Natural killer cell (primary cell): Measurements from ENCODE around the gene FLVCR2. TPM values are rescaled to one million over a fixed set of nuclear protein-coding genes. Genes with fewer than 3 reads are reported as not detected.
A peak's percentile ranks its signal among the peaks of the same experiment; 100 is the strongest.

Experiments
- ATAC-seq, 3 donors: fragments of 150-1000 bp in 2 of 3; fragments of 200-7000 bp in 1 of 3; cut with Tn5 transposase; 1 replicate in 1 of 3; 2 replicates in 2 of 3; pipeline ENCODE4 v1.10.0; 2021; ENCODE audit warnings: mild to moderate bottlenecking in 2 of 3, moderate library complexity in 2 of 3
- DNase-seq, 2 donors: peaks; one replicate each; pipeline versions ENCODE4 v3.0.0 to v3.0.0-alpha.2; 2013 to 2021; ENCODE audit warnings: mixed read lengths in 1 of 2
- H3K27ac ChIP-seq: one replicate; pipeline ENCODE4 v1.5.1; 2013; ENCODE audit warnings: mild to moderate bottlenecking, low read length
- H3K27me3 ChIP-seq: one replicate; pipeline ENCODE4 v1.6.1; 2013; ENCODE audit warnings: low read length; ENCODE audit not compliant: control insufficient read depth, insufficient read depth
- H3K36me3 ChIP-seq: one replicate; pipeline ENCODE4 v1.6.1; 2013; ENCODE audit warnings: low read length; ENCODE audit not compliant: control insufficient read depth, insufficient read depth
- H3K4me1 ChIP-seq: one replicate; pipeline ENCODE4 v1.6.1; 2013; ENCODE audit warnings: low read length; ENCODE audit not compliant: control insufficient read depth, insufficient read depth
- H3K4me3 ChIP-seq: one replicate; pipeline ENCODE4 v1.5.1; 2013; ENCODE audit warnings: low read length
- H3K9me3 ChIP-seq: one replicate; pipeline ENCODE4 v1.6.1; 2013; ENCODE audit warnings: low read length; ENCODE audit not compliant: control insufficient read depth, insufficient read depth
- H3K27ac Mint-ChIP-seq, 2 donors: one replicate each; pipeline ENCODE4 v1.8.0; 2022; ENCODE audit warnings: mild to moderate bottlenecking in 2 of 2, mixed read lengths in 2 of 2, moderate library complexity in 1 of 2
- H3K27me3 Mint-ChIP-seq, 2 donors: one replicate each; pipeline ENCODE4 v1.8.0; 2022; ENCODE audit warnings: low read depth in 2 of 2, mixed read lengths in 2 of 2
- H3K36me3 Mint-ChIP-seq: one replicate; pipeline ENCODE4 v1.8.0; 2022; ENCODE audit warnings: mixed read lengths
- H3K4me1 Mint-ChIP-seq, 2 donors: one replicate each; pipeline ENCODE4 v1.8.0; 2022; ENCODE audit warnings: mixed read lengths in 2 of 2
- H3K4me3 Mint-ChIP-seq: one replicate; pipeline ENCODE4 v1.8.0; 2022; ENCODE audit warnings: mild to moderate bottlenecking, moderate library complexity, mixed read lengths
- H3K9me3 Mint-ChIP-seq, 2 donors: one replicate each; pipeline ENCODE4 v1.8.0; 2022; ENCODE audit warnings: mixed read lengths in 2 of 2
- WGBS: methylation state at CpG from one replicate; pipeline ENCODE4 v1.1.7; 2013; ENCODE audit warnings: missing lambda C conversion rate; ENCODE audit not compliant: insufficient coverage; 5-methylcytosine and 5-hydroxymethylcytosine counted together
- intact Hi-C: fragments of 100-400 bp; cut with micrococcal nuclease; formaldehyde crosslinking; loops from one replicate; pipeline ENCODE4 v1.14.2; 2022
- total RNA-seq, 4 donors: library from RNA; stranded (reverse); fragments of 120-200 nt in 1 of 4; gene quantifications; one replicate each; pipeline versions ENCODE4 v1.2.3 to v1.2.4, GENCODE V29; 2013 to 2022
- TF ChIP-seq, protein P1 (sequence below): fragments of 200-600 bp; IDR thresholded peaks from one replicate; pipeline ENCODE4 v1.8.0; 2022; ENCODE audit warnings: antibody characterized with exemption

Gene FLVCR2
- total RNA-seq, 3 donors from 2014 or later (not counting 1 experiment from before 2014, with no cell fraction given), result 1.4 to 4.8 (median 2.1) TPM

DNA sequence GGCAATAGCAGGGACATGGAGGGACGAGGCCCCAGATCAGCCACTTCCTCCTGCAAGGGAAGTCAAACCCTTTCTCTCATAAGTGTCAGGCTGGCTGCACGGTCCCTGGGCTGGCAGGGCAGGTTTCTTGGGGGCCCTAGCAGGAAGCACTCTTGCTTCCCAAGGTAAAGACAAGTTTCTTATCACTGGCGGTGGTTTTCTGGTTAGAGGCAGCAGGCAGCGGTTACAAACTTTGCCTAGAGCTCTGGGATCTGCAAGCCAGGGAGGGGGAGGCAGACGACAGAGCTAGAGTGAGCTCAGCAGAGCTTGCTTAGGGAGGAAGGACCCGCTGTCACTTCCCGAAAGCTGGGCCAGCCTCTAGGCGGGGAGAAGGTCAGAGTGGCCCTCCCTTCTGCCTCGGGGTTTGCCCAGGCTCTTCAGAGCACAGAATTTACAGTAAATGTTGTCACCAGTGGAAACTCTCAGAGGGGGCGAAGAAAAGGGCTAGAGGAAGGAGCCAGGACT, 35.8 kb upstream of the FLVCR2 start:
- Histone ChIP-seq H3K4me1 (peaks cover 51% of the 10 kb centered on the region), H3K27ac (peak overlapping the region; percentile 86), H3K9me3 (no peaks in the 10 kb centered on the region), H3K36me3 (peaks cover 12% of the 10 kb centered on the region), H3K27me3 (no peaks in the 10 kb centered on the region), H3K4me3 (no peak overlapping the region)
- no peaks in the 10 kb centered on the region for H3K36me3 Mint-ChIP-seq
- H3K27ac Mint-ChIP-seq, result peak overlapping the region; percentile 94 to 98
- TF ChIP-seq, protein P1, sequence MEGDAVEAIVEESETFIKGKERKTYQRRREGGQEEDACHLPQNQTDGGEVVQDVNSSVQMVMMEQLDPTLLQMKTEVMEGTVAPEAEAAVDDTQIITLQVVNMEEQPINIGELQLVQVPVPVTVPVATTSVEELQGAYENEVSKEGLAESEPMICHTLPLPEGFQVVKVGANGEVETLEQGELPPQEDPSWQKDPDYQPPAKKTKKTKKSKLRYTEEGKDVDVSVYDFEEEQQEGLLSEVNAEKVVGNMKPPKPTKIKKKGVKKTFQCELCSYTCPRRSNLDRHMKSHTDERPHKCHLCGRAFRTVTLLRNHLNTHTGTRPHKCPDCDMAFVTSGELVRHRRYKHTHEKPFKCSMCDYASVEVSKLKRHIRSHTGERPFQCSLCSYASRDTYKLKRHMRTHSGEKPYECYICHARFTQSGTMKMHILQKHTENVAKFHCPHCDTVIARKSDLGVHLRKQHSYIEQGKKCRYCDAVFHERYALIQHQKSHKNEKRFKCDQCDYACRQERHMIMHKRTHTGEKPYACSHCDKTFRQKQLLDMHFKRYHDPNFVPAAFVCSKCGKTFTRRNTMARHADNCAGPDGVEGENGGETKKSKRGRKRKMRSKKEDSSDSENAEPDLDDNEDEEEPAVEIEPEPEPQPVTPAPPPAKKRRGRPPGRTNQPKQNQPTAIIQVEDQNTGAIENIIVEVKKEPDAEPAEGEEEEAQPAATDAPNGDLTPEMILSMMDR, result no peak
- WGBS, result 2% methylated on average over 10 of the region's 10 CpGs
- no peaks in the 10 kb centered on the region for H3K27me3 Mint-ChIP-seq
- no peaks in the 10 kb centered on the region for H3K9me3 Mint-ChIP-seq
- H3K4me3 Mint-ChIP-seq, result peak overlapping the region; percentile 80
- peak; percentile 95 to 96 (median 95) for ATAC-seq
- intact Hi-C loops, result loop anchor here (2.0 kb wide), 1 partner anchor 20 kb away; the partner anchor contains the start of gene BATF
- DNase-seq, result peak; percentile 61 to 89
- H3K4me1 Mint-ChIP-seq, result peaks cover 23 to 46% of the 10 kb centered on the region in 2 donors

DNA sequence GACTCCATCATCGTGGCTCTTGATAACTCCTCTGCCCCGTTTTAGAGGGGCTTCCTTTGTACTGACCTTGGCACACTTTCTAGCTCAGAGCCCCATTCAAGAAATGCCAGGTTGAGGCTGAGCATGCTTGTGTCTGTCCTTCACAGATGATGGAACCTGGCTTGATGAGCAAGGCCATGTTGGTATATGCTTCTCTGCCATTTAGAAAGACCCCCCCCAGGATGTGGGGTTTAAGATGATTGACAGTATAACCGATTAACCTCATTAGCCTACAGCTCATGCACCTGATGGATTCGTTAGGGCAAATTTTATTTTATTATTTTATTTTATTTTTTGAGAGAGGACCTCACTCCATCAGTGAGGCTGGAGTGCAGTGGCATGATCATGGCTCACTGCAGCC, 35.2 kb upstream of the FLVCR2 start:
- Histone ChIP-seq H3K36me3 (peaks cover 18% of the 10 kb centered on the region), H3K27me3 (no peaks in the 10 kb centered on the region), H3K4me1 (peaks cover 47% of the 10 kb centered on the region), H3K27ac (peak overlapping the region; percentile 86), H3K9me3 (no peaks in the 10 kb centered on the region), H3K4me3 (no peak overlapping the region)
- WGBS, result 0% methylated on average over 2 of the region's 4 CpGs
- no peaks in the 10 kb centered on the region for H3K9me3 Mint-ChIP-seq
- no peaks in the 10 kb centered on the region for H3K27me3 Mint-ChIP-seq
- H3K4me3 Mint-ChIP-seq, result peak overlapping the region; percentile 80
- H3K4me1 Mint-ChIP-seq, result peaks cover 23 to 44% of the 10 kb centered on the region in 2 donors
- peak overlapping the region; percentile 94 to 98 for H3K27ac Mint-ChIP-seq
- intact Hi-C loops, result loop anchor here (2.0 kb wide), 1 partner anchor 20 kb away; the partner anchor contains the start of gene BATF
- TF ChIP-seq, protein P1, result no peak
- peak in 1 of 2 donors; percentile 63 for DNase-seq
- H3K36me3 Mint-ChIP-seq, result no peaks in the 10 kb centered on the region
- ATAC-seq, result peak; percentile 4 to 17 (median 14)

DNA sequence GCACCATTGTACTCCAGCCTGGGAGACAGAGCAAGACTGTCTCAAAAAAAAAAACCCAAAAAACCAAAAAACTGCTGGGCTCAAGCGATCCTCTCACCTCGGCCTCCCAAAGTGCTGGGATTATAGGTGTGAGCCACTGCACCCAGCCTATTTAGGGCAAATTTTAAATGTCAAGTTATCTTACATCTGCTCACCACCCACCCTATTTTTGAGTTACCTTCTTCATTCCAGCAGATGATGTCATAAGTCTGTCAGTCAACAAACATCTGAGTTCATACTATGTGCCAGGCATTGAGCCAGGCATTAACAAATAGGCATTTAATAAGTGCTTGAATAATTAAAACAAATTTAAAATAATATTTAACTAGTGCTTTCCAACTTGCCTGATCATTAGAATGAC, 34.6 kb upstream of the FLVCR2 start:
- intact Hi-C loops, result loop anchor here (2.0 kb wide), 1 partner anchor 21 kb away; the partner anchor contains the start of gene BATF
- no peak for ATAC-seq
- no peaks in the 10 kb centered on the region for H3K9me3 Mint-ChIP-seq

More for the DNA sequence above, 34.6 kb upstream of the FLVCR2 start:
- peak overlapping the region; percentile 86 for H3K27ac ChIP-seq
- no peaks in the 10 kb centered on the region for H3K9me3 ChIP-seq
- DNase-seq, result peak in 1 of 2 donors; percentile 31
- Mint-ChIP-seq H3K27me3 (no peaks in the 10 kb centered on the region), H3K4me3 (no peak overlapping the region), H3K27ac (peak overlapping the region; percentile 94 to 98), H3K36me3 (no peaks in the 10 kb centered on the region), H3K4me1 (peaks cover 23 to 41% of the 10 kb centered on the region in 2 donors)
- WGBS, result 86% methylated on average over 2 of the region's 2 CpGs
- H3K4me1 ChIP-seq, result peaks cover 46% of the 10 kb centered on the region
- no peak overlapping the region for H3K4me3 ChIP-seq
- H3K36me3 ChIP-seq, result peaks cover 20% of the 10 kb centered on the region
- TF ChIP-seq, protein P1, result no peak
- H3K27me3 ChIP-seq, result no peaks in the 10 kb centered on the region
